ENCODE data around the gene MDM1. TPM values are rescaled to one million over a fixed set of nuclear protein-coding genes. Genes with fewer than 3 reads are reported as not detected.

Gene MDM1
- total and polyA plus RNA-seq, 2 of the 13 experiments (the other 11 are each of a cell fraction or from before 2014, with no cell fraction given): 4.6 to 15.2 TPM

DNA sequence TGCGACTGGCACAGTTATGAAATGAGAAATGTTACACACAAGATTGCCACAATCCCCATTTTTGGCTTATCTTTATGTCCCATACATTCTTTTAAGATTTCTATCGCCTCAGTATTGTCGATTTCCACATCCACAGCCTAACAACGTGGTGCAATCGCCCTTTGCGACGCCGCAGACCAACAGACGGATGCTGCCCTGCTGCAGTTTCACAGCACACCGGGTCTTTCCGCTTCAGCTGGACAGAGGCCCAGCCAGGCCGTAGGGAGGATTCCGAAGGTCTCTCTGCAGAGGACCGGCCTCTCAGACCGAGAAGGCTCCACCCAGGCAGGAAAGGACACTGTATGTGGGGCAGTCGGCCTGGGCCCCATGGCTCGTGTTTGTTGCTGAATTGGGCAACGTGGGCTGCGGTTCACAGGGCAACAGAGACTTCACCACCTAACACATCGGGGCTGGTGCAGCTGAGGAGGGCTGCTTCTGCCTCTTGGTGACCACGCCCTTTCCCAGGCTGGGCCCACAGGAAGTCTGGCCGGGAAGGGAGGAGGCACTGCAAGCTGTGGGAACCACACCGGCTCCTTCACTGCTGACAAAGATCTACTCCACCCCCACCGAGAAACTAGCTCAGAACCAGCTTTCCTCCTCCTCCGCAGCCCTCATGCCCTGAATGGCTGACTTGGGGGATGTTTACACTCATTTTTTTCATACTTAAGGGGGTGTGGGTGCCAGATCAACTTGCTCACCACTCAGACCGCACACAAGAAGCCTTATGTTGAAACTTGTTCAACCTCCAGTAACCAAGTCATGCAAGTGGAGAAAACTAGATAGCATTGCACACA is 32.9 kb upstream of the MDM1 start (continued):
- TF ChIP-seq, protein P1, sequence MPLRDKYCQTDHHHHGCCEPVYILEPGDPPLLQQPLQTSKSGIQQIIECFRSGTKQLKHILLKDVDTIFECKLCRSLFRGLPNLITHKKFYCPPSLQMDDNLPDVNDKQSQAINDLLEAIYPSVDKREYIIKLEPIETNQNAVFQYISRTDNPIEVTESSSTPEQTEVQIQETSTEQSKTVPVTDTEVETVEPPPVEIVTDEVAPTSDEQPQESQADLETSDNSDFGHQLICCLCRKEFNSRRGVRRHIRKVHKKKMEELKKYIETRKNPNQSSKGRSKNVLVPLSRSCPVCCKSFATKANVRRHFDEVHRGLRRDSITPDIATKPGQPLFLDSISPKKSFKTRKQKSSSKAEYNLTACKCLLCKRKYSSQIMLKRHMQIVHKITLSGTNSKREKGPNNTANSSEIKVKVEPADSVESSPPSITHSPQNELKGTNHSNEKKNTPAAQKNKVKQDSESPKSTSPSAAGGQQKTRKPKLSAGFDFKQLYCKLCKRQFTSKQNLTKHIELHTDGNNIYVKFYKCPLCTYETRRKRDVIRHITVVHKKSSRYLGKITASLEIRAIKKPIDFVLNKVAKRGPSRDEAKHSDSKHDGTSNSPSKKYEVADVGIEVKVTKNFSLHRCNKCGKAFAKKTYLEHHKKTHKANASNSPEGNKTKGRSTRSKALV (CRISPR knock-in tag; IDR thresholded peaks at IDR 0.05): no peak
- TF ChIP-seq ZNF589 (CRISPR knock-in tag; conservative IDR thresholded peaks at IDR 0.05) (no peak), HES4 (CRISPR knock-in tag; IDR thresholded peaks at IDR 0.05; ENCODE audit: borderline replicate concordance) (no peak), ZEB1 (IDR thresholded peaks at IDR 0.05; ENCODE audit: insufficient replicate concordance, low read depth) (no peak), ELF3 (CRISPR knock-in tag; IDR thresholded peaks at IDR 0.05) (no peak; the same call in 1 of the 2 replicates), ZNF768 (CRISPR knock-in tag; IDR thresholded peaks at IDR 0.05) (peak; percentile 86), HNRNPL (IDR thresholded peaks at IDR 0.05; ENCODE audit: low read depth, low read length) (0 out of 2 replicates have a peak, but pooled peaks have one; percentile 23), GABPA (IDR thresholded peaks at IDR 0.05; ENCODE audit: low read depth, low read length) (peak; percentile 12; the same call in 1 of the 2 replicates), GABPA (CRISPR knock-in tag; IDR thresholded peaks at IDR 0.05; ENCODE audit: low read depth) (peak; percentile 65), MAFF (IDR thresholded peaks at IDR 0.05; ENCODE audit: low read depth, low read length) (no peak), ZNF746 (CRISPR knock-in tag; IDR thresholded peaks at IDR 0.05) (no peak), ZNF446 (CRISPR knock-in tag; IDR thresholded peaks at IDR 0.05) (no peak), HNRNPUL1 (IDR thresholded peaks at IDR 0.05; ENCODE audit: low read depth, low read length) (no peak), KDM5A (IDR thresholded peaks at IDR 0.05; ENCODE audit: borderline replicate concordance, low read length) (no peak), ZFAT (CRISPR knock-in tag; conservative IDR thresholded peaks at IDR 0.05) (no peak), ZFP36L2 (CRISPR knock-in tag; IDR thresholded peaks at IDR 0.05) (no peak), DMAP1 (CRISPR knock-in tag; IDR thresholded peaks at IDR 0.05) (no peak; the same call in 1 of the 2 replicates), ZNF10 (CRISPR knock-in tag; IDR thresholded peaks at IDR 0.05; ENCODE audit: borderline replicate concordance, low read depth) (no peak), U2AF2 (IDR thresholded peaks at IDR 0.05; ENCODE audit: low read depth, low read length) (no peak), ESRRA (CRISPR knock-in tag; IDR thresholded peaks at IDR 0.05; ENCODE audit: low read depth) (no peak)
- TF ChIP-seq, protein P2, sequence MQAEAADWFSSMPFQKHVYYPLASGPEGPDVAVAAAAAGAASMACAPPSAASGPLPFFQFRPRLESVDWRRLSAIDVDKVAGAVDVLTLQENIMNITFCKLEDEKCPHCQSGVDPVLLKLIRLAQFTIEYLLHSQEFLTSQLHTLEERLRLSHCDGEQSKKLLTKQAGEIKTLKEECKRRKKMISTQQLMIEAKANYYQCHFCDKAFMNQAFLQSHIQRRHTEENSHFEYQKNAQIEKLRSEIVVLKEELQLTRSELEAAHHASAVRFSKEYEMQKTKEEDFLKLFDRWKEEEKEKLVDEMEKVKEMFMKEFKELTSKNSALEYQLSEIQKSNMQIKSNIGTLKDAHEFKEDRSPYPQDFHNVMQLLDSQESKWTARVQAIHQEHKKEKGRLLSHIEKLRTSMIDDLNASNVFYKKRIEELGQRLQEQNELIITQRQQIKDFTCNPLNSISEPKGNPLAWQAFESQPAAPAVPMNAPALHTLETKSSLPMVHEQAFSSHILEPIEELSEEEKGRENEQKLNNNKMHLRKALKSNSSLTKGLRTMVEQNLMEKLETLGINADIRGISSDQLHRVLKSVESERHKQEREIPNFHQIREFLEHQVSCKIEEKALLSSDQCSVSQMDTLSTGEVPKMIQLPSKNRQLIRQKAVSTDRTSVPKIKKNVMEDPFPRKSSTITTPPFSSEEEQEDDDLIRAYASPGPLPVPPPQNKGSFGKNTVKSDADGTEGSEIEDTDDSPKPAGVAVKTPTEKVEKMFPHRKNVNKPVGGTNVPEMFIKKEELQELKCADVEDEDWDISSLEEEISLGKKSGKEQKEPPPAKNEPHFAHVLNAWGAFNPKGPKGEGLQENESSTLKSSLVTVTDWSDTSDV (CRISPR knock-in tag; IDR thresholded peaks at IDR 0.05): no peak
- TF ChIP-seq, protein P3, sequence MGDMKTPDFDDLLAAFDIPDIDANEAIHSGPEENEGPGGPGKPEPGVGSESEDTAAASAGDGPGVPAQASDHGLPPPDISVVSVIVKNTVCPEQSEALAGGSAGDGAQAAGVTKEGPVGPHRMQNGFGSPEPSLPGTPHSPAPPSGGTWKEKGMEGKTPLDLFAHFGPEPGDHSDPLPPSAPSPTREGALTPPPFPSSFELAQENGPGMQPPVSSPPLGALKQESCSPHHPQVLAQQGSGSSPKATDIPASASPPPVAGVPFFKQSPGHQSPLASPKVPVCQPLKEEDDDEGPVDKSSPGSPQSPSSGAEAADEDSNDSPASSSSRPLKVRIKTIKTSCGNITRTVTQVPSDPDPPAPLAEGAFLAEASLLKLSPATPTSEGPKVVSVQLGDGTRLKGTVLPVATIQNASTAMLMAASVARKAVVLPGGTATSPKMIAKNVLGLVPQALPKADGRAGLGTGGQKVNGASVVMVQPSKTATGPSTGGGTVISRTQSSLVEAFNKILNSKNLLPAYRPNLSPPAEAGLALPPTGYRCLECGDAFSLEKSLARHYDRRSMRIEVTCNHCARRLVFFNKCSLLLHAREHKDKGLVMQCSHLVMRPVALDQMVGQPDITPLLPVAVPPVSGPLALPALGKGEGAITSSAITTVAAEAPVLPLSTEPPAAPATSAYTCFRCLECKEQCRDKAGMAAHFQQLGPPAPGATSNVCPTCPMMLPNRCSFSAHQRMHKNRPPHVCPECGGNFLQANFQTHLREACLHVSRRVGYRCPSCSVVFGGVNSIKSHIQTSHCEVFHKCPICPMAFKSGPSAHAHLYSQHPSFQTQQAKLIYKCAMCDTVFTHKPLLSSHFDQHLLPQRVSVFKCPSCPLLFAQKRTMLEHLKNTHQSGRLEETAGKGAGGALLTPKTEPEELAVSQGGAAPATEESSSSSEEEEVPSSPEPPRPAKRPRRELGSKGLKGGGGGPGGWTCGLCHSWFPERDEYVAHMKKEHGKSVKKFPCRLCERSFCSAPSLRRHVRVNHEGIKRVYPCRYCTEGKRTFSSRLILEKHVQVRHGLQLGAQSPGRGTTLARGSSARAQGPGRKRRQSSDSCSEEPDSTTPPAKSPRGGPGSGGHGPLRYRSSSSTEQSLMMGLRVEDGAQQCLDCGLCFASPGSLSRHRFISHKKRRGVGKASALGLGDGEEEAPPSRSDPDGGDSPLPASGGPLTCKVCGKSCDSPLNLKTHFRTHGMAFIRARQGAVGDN (CRISPR knock-in tag; IDR thresholded peaks at IDR 0.05): peak; percentile 92
